SK-N-SH (cell line): ENCODE data around the gene CYP26C1. TPM values are rescaled to one million over a fixed set of nuclear protein-coding genes. Genes with fewer than 3 reads are reported as not detected.

Experiments used
- CTCF ChIA-PET: fragments of 300-600, 350-600 bp; formaldehyde crosslinking; extraction: SDS; loops from one replicate; lab custom pipeline; 2021; lab: Yijun Ruan, JAX
- POLR2A ChIA-PET: fragments of 350-600 bp; sonication (Branson Sonifier 250); formaldehyde crosslinking; extraction: SDS; loops from one replicate; lab custom pipeline; 2020; ENCODE audit warnings: antibody characterized with exemption, inconsistent platforms; lab: Yijun Ruan, JAX
- DNase-seq: peaks from one replicate; pipeline ENCODE4 v3.0.0; 2012
- H2AFZ ChIP-seq: fragments of 200-600 bp; sonication (generic); 2 replicates; pipeline ENCODE4 v1.8.1; 2016; ENCODE audit warnings: antibody characterized with exemption, mild to moderate bottlenecking, low read depth
- H3F3A ChIP-seq: fragments of 200-600 bp; sonication (generic); replicated peaks from 2 replicates; pipeline ENCODE3; 2016; ENCODE audit warnings: antibody characterized with exemption, mild to moderate bottlenecking; ENCODE audit not compliant: insufficient read depth
- H3K27ac ChIP-seq, 2 experiments: fragments of 200-500 bp in 1 of 2; fragments of 200-600 bp in 1 of 2; sonication (Bioruptor generic) in 1 of 2; sonication (generic), shearing (Covaris generic) in 1 of 2; 2 replicates each; pipeline versions ENCODE4 v1.5.1 to v1.6.1; 2014 to 2016; ENCODE audit warnings: low read depth in 2 of 2, inconsistent platforms in 1 of 2, low read length in 1 of 2, mild to moderate bottlenecking in 1 of 2, mixed read lengths in 1 of 2
- H3K27me3 ChIP-seq: fragments of 200-600 bp; sonication (generic), shearing (Covaris generic); 2 replicates; pipeline ENCODE4 v1.6.1; 2016; ENCODE audit warnings: mixed run types; ENCODE audit not compliant: insufficient read depth
- H3K36me3 ChIP-seq, 2 experiments: fragments of 200-500 bp in 1 of 2; fragments of 200-600 bp in 1 of 2; sonication (Bioruptor generic) in 1 of 2; sonication (generic) in 1 of 2; replicated peaks in 1 of 2; 2 replicates each; pipeline versions ENCODE3 to v1.5.1; 2014 to 2016; ENCODE audit warnings: low read length in 1 of 2, mild to moderate bottlenecking in 1 of 2; ENCODE audit not compliant: insufficient read depth in 2 of 2, control insufficient read depth in 1 of 2
- H3K4me1 ChIP-seq, 2 experiments: fragments of 200-500 bp in 1 of 2; fragments of 200-600 bp in 1 of 2; sonication (Bioruptor generic) in 1 of 2; sonication (generic), shearing (Covaris generic) in 1 of 2; 2 replicates each; pipeline versions ENCODE4 v1.5.1 to v1.6.1; 2014 to 2016; ENCODE audit warnings: low read depth in 1 of 2, low read length in 1 of 2, mixed run types in 1 of 2; ENCODE audit not compliant: insufficient read depth in 2 of 2, control insufficient read depth in 1 of 2
- H3K4me2 ChIP-seq: fragments of 200-600 bp; sonication (generic), shearing (Covaris generic); 2 replicates; pipeline ENCODE4 v1.6.1; 2017; ENCODE audit warnings: mixed run types
- H3K4me3 ChIP-seq, 2 experiments: fragments of 200-500 bp in 1 of 2; fragments of 200-600 bp in 1 of 2; sonication (Bioruptor generic) in 1 of 2; sonication (generic), shearing (Covaris generic) in 1 of 2; 2 replicates each; pipeline versions ENCODE4 v1.5.1 to v1.8.1; 2014 to 2016; ENCODE audit warnings: low read depth in 2 of 2, inconsistent platforms in 1 of 2, low read length in 1 of 2, mild to moderate bottlenecking in 1 of 2, mixed read lengths in 1 of 2, moderate library complexity in 1 of 2
- H3K79me2 ChIP-seq: fragments of 200-600 bp; sonication (generic); 2 replicates; pipeline ENCODE4 v1.8.1; 2017; ENCODE audit warnings: mild to moderate bottlenecking; ENCODE audit not compliant: insufficient read depth
- H3K9ac ChIP-seq: fragments of 200-600 bp; sonication (generic); 2 replicates; pipeline ENCODE4 v1.6.1; 2017; ENCODE audit warnings: mixed run types
- H3K9me2 ChIP-seq: fragments of 200-600 bp; sonication (generic); 2 replicates; pipeline ENCODE4 v1.6.1; 2017; ENCODE audit warnings: mixed run types
- H3K9me3 ChIP-seq: fragments of 200-600 bp; sonication (generic); 2 replicates; pipeline ENCODE4 v1.6.1; 2017; ENCODE audit warnings: mixed run types, mild to moderate bottlenecking, moderate library complexity
- H4K20me1 ChIP-seq: fragments of 200-600 bp; sonication (generic); 2 replicates; pipeline ENCODE4 v1.6.1; 2017; ENCODE audit warnings: mild to moderate bottlenecking, mixed run types; ENCODE audit not compliant: insufficient read depth
- EP300 ChIP-seq, 2 experiments: IDR thresholded peaks; 2 replicates each; pipeline versions ENCODE4 v1.4.0 to v1.6.1; 2012; ENCODE audit warnings: borderline replicate concordance in 1 of 2, low read depth in 1 of 2, low read length in 1 of 2
- EZH2phosphoT487 ChIP-seq: fragments of 200-600 bp; sonication (generic); IDR thresholded peaks from 2 replicates; pipeline ENCODE4 v1.6.1; 2017; ENCODE audit warnings: low read depth, mixed run types, mild to moderate bottlenecking, antibody characterized with exemption, moderate library complexity, borderline replicate concordance
- FOXJ3 ChIP-seq: sonication (generic); formaldehyde crosslinking; IDR thresholded peaks from 2 replicates; pipeline ENCODE4 v1.5.1; 2020; ENCODE audit warnings: mild to moderate bottlenecking, missing genetic modification reagents
- FOXM1 ChIP-seq: IDR thresholded peaks from 2 replicates; pipeline ENCODE4 v1.4.0; 2012; ENCODE audit warnings: low read depth, mild to moderate bottlenecking
- GABPA ChIP-seq: IDR thresholded peaks from 2 replicates; pipeline ENCODE4 v1.4.0; 2012; ENCODE audit warnings: low read depth, mild to moderate bottlenecking
- GATA2 ChIP-seq: sonication (generic); formaldehyde crosslinking; IDR thresholded peaks from 2 replicates; pipeline ENCODE4 v1.5.0; 2020; ENCODE audit warnings: mild to moderate bottlenecking, missing genetic modification reagents
- JUND ChIP-seq: IDR thresholded peaks from 2 replicates; pipeline ENCODE4 v1.4.0; 2012
- MXI1 ChIP-seq: IDR thresholded peaks from 2 replicates; pipeline ENCODE4 v1.6.1; 2012; ENCODE audit warnings: mild to moderate bottlenecking, low read depth, low read length, improper control_type of control experiment
- RCOR1 ChIP-seq: fragments of 150-350 bp; IDR thresholded peaks from 2 replicates; pipeline ENCODE4 v1.6.1; 2017; ENCODE audit warnings: antibody characterized with exemption, low read length
- SIN3A ChIP-seq: IDR thresholded peaks from 2 replicates; pipeline ENCODE4 v1.6.1; 2012; ENCODE audit warnings: low read depth, mild to moderate bottlenecking, low read length, moderate library complexity, borderline replicate concordance
- TAF1 ChIP-seq: IDR thresholded peaks from 2 replicates; pipeline ENCODE4 v1.6.1; 2012; ENCODE audit warnings: low read depth, mild to moderate bottlenecking, low read length, moderate library complexity, borderline replicate concordance
- WGBS: methylation state at CpG from one replicate; pipeline ENCODE4 v1.1.6; 2017; ENCODE audit warnings: low lambda C conversion rate; 5-methylcytosine and 5-hydroxymethylcytosine counted together
- polyA plus RNA-seq, 3 experiments: library from polyadenylated mRNA; depleted of rRNA; stranded (reverse); fragments of >200 nt; gene quantifications; 2 replicates each; pipeline ENCODE4 v1.2.3, GENCODE V29; 2012
- TF ChIP-seq, protein P1 (sequence below): fragments of 150-350 bp; IDR thresholded peaks from 2 replicates; pipeline ENCODE4 v1.6.1; 2016; ENCODE audit warnings: mild to moderate bottlenecking, low read depth, low read length
- TF ChIP-seq, protein P2 (sequence below): IDR thresholded peaks from 2 replicates; pipeline ENCODE4 v1.6.1; 2012; ENCODE audit warnings: mild to moderate bottlenecking, low read depth, low read length, moderate library complexity
- TF ChIP-seq, protein P3 (sequence below): IDR thresholded peaks from 2 replicates; pipeline ENCODE4; 2012

Gene CYP26C1
- polyA plus RNA-seq, 1 of the 3 experiments (the other 2 are of a cell fraction) = not detected

GRCh38 chr10:93071177-93071472 lies 10.5 kb downstream of the CYP26C1 start:
- Histone ChIP-seq H3K4me3 (no peak overlapping the region), H3K4me1 (peaks cover 0 to 39% of the 10 kb centered on the region in 2 experiments; a peak in 1 of 4 replicates), H3K9me3 (no peaks in the 10 kb centered on the region), H3K9me2 (no peaks in the 10 kb centered on the region), H3K27ac (no peak overlapping the region), H3K79me2 (no peaks in the 10 kb centered on the region), H3F3A (no peaks in the 10 kb centered on the region), H2AFZ (no peak overlapping the region), H4K20me1 (no peaks in the 10 kb centered on the region), H3K36me3 (no peaks in the 10 kb centered on the region), H3K9ac (no peak overlapping the region), H3K4me2 (no peak overlapping the region), H3K27me3 (peaks cover 72% of the 10 kb centered on the region)
- TF ChIP-seq MXI1 (no peak), JUND (no peak), EZH2phosphoT487 (no peak), GABPA (no peak), EP300 (IDR thresholded peaks at IDR 0.05; ENCODE audit: borderline replicate concordance in 1 of 2, low read depth in 1 of 2, low read length in 1 of 2) (no peak), FOXM1 (no peak), SIN3A (no peak), GATA2 (CRISPR knock-in tag) (no peak), FOXJ3 (CRISPR knock-in tag) (no peak), RCOR1 (no peak), TAF1 (no peak)
- TF ChIP-seq, protein P1, sequence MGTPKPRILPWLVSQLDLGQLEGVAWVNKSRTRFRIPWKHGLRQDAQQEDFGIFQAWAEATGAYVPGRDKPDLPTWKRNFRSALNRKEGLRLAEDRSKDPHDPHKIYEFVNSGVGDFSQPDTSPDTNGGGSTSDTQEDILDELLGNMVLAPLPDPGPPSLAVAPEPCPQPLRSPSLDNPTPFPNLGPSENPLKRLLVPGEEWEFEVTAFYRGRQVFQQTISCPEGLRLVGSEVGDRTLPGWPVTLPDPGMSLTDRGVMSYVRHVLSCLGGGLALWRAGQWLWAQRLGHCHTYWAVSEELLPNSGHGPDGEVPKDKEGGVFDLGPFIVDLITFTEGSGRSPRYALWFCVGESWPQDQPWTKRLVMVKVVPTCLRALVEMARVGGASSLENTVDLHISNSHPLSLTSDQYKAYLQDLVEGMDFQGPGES = no peak
- TF ChIP-seq, protein P2, sequence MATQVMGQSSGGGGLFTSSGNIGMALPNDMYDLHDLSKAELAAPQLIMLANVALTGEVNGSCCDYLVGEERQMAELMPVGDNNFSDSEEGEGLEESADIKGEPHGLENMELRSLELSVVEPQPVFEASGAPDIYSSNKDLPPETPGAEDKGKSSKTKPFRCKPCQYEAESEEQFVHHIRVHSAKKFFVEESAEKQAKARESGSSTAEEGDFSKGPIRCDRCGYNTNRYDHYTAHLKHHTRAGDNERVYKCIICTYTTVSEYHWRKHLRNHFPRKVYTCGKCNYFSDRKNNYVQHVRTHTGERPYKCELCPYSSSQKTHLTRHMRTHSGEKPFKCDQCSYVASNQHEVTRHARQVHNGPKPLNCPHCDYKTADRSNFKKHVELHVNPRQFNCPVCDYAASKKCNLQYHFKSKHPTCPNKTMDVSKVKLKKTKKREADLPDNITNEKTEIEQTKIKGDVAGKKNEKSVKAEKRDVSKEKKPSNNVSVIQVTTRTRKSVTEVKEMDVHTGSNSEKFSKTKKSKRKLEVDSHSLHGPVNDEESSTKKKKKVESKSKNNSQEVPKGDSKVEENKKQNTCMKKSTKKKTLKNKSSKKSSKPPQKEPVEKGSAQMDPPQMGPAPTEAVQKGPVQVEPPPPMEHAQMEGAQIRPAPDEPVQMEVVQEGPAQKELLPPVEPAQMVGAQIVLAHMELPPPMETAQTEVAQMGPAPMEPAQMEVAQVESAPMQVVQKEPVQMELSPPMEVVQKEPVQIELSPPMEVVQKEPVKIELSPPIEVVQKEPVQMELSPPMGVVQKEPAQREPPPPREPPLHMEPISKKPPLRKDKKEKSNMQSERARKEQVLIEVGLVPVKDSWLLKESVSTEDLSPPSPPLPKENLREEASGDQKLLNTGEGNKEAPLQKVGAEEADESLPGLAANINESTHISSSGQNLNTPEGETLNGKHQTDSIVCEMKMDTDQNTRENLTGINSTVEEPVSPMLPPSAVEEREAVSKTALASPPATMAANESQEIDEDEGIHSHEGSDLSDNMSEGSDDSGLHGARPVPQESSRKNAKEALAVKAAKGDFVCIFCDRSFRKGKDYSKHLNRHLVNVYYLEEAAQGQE = no peak
- TF ChIP-seq, protein P3, sequence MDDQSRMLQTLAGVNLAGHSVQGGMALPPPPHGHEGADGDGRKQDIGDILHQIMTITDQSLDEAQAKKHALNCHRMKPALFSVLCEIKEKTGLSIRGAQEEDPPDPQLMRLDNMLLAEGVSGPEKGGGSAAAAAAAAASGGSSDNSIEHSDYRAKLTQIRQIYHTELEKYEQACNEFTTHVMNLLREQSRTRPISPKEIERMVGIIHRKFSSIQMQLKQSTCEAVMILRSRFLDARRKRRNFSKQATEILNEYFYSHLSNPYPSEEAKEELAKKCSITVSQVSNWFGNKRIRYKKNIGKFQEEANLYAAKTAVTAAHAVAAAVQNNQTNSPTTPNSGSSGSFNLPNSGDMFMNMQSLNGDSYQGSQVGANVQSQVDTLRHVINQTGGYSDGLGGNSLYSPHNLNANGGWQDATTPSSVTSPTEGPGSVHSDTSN = no peak
- ChIA-PET POLR2A (no interaction called here), CTCF (interaction anchor here (0.6 to 2.9 kb wide), 3 partner anchors 8 to 65 kb away, joined by 3 to 21 read pairs (median 3); no protein-coding TSS in a partner anchor)
- peak; percentile 33 for DNase-seq
- WGBS = 81% methylated on average over 7 of the region's 7 CpGs
